ENCODE measurements around the gene HM13.
"Not testable (repeated sequence)": the region's sequence is repeated elsewhere in the genome, so short reads cannot be mapped to it uniquely, and the experiment has no call there.

The HM13 gene

GRCh38 chr20:31568773-31569162, 54.5 kb downstream of the HM13 start:
- DNase-seq = no peak

- DNase-seq = peak; percentile 9
Observed at GRCh38 chr20:31569163-31570020, 55.1 kb downstream of the HM13 start.

- DNase-seq = no peak
Observed at GRCh38 chr20:31570021-31570463, 55.8 kb downstream of the HM13 start.

- peak; percentile 59 for DNase-seq
Observed at GRCh38 chr20:31570735-31571617, 56.7 kb downstream of the HM13 start.

- DNase-seq = peak; percentile 65
Observed at GRCh38 chr20:31572042-31572700, 57.9 kb downstream of the HM13 start.

- peak; percentile 100 for DNase-seq
Observed at GRCh38 chr20:31572701-31573554, 58.7 kb downstream of the HM13 start.

- peak; percentile 84 for DNase-seq
Observed at GRCh38 chr20:31573555-31574321, 59.5 kb downstream of the HM13 start.

GRCh38 chr20:31574986-31575385, 60.7 kb downstream of the HM13 start:
- not testable (repeated sequence) for DNase-seq

- no peak for DNase-seq
Observed at GRCh38 chr20:31576751-31577150, 62.5 kb downstream of the HM13 start.

GRCh38 chr20:31577194-31577593, 63.0 kb downstream of the HM13 start:
- no peak for DNase-seq

- no peak for DNase-seq
Observed at GRCh38 chr20:31578448-31579138, 64.4 kb downstream of the HM13 start.

- DNase-seq = no peak
Observed at GRCh38 chr20:31579245-31579644, 65.0 kb downstream of the HM13 start.

GRCh38 chr20:31579941-31580651, 65.9 kb downstream of the HM13 start:
- DNase-seq = not testable (repeated sequence)

- DNase-seq = no peak
Observed at GRCh38 chr20:31580706-31581105, 66.5 kb downstream of the HM13 start.

GRCh38 chr20:31581391-31581790, 67.1 kb downstream of the HM13 start:
- no peak for DNase-seq

- DNase-seq = peak; percentile 33
Observed at GRCh38 chr20:31587545-31588389, 73.5 kb downstream of the HM13 start.

GRCh38 chr20:31590717-31591225, 76.5 kb downstream of the HM13 start:
- no peak for DNase-seq

- DNase-seq = no peak
Observed at GRCh38 chr20:31593221-31594001, 79.2 kb downstream of the HM13 start.

All from NCI-H774 (cell line).